Neural cell (in vitro differentiated cells): Measurements from ENCODE around the gene CACNA1C.

Experiments
- EP300 ChIP-seq: fragments of 450-650 bp; conservative IDR thresholded peaks from 2 replicates; pipeline ENCODE4 v1.6.1; 2014; ENCODE audit warnings: antibody characterized with exemption, mild to moderate bottlenecking, moderate library complexity; ENCODE audit not compliant: poor library complexity, severe bottlenecking
- EZH2 ChIP-seq: fragments of 200-600, 300-800 bp; shearing (Covaris generic), sonication (generic); IDR thresholded peaks from 2 replicates; pipeline ENCODE4 v1.6.1; 2014; ENCODE audit warnings: antibody characterized with exemption, low read length, borderline replicate concordance, mild to moderate bottlenecking; ENCODE audit not compliant: insufficient read depth, poor library complexity, severe bottlenecking
- MXI1 ChIP-seq: fragments of 450-650 bp; conservative IDR thresholded peaks from 2 replicates; pipeline ENCODE4 v1.6.1; 2014; ENCODE audit warnings: antibody characterized with exemption, mild to moderate bottlenecking; ENCODE audit not compliant: poor library complexity, severe bottlenecking
- POLR2AphosphoS5 ChIP-seq: IDR thresholded peaks from 2 replicates; pipeline ENCODE4 v1.6.1; 2012
- RAD21 ChIP-seq: fragments of 450-650 bp; conservative IDR thresholded peaks from 2 replicates; pipeline ENCODE4 v1.6.1; 2014; ENCODE audit warnings: antibody characterized with exemption, mild to moderate bottlenecking, moderate library complexity
- SMC3 ChIP-seq: fragments of 450-650 bp; conservative IDR thresholded peaks from 2 replicates; pipeline ENCODE4 v1.6.1; 2014; ENCODE audit warnings: antibody characterized with exemption, mild to moderate bottlenecking, moderate library complexity; ENCODE audit not compliant: poor library complexity
- TF ChIP-seq, protein P1 (sequence below): fragments of 450-650 bp; IDR thresholded peaks from 2 replicates; pipeline ENCODE4 v1.5.1; 2014; ENCODE audit warnings: antibody characterized with exemption, mild to moderate bottlenecking, moderate library complexity; ENCODE audit not compliant: poor library complexity, severe bottlenecking
- TF ChIP-seq, protein P2 (sequence below): IDR thresholded peaks from 2 replicates; pipeline ENCODE4 v1.6.1; 2012; ENCODE audit warnings: borderline replicate concordance

DNA sequence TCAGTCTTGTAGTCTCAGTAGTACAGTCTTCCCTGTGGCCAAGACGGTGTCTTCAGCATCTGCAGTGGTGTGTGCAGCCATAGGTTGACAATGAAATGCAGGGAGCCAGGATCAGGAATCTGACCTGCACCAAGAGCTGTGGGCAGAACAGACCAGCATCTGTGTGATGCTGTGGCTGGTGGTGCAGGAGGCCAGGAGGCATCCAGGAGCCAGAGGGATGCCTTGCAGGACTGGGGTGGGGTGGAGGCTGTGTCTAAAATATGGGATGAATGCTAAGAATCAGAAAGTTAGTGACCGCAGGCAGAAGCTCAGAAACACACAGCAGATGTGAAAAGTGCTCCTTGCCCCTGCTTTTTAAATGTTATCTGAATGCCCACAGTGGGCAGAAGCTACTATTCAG lies 209.7 kb downstream of the CACNA1C start:
- no peak for TF ChIP-seq EP300
- TF ChIP-seq, protein P1, sequence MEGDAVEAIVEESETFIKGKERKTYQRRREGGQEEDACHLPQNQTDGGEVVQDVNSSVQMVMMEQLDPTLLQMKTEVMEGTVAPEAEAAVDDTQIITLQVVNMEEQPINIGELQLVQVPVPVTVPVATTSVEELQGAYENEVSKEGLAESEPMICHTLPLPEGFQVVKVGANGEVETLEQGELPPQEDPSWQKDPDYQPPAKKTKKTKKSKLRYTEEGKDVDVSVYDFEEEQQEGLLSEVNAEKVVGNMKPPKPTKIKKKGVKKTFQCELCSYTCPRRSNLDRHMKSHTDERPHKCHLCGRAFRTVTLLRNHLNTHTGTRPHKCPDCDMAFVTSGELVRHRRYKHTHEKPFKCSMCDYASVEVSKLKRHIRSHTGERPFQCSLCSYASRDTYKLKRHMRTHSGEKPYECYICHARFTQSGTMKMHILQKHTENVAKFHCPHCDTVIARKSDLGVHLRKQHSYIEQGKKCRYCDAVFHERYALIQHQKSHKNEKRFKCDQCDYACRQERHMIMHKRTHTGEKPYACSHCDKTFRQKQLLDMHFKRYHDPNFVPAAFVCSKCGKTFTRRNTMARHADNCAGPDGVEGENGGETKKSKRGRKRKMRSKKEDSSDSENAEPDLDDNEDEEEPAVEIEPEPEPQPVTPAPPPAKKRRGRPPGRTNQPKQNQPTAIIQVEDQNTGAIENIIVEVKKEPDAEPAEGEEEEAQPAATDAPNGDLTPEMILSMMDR = no peak
- TF ChIP-seq POLR2AphosphoS5 = no peak
- no peak for TF ChIP-seq MXI1
- TF ChIP-seq RAD21 = no peak
- TF ChIP-seq, protein P2, sequence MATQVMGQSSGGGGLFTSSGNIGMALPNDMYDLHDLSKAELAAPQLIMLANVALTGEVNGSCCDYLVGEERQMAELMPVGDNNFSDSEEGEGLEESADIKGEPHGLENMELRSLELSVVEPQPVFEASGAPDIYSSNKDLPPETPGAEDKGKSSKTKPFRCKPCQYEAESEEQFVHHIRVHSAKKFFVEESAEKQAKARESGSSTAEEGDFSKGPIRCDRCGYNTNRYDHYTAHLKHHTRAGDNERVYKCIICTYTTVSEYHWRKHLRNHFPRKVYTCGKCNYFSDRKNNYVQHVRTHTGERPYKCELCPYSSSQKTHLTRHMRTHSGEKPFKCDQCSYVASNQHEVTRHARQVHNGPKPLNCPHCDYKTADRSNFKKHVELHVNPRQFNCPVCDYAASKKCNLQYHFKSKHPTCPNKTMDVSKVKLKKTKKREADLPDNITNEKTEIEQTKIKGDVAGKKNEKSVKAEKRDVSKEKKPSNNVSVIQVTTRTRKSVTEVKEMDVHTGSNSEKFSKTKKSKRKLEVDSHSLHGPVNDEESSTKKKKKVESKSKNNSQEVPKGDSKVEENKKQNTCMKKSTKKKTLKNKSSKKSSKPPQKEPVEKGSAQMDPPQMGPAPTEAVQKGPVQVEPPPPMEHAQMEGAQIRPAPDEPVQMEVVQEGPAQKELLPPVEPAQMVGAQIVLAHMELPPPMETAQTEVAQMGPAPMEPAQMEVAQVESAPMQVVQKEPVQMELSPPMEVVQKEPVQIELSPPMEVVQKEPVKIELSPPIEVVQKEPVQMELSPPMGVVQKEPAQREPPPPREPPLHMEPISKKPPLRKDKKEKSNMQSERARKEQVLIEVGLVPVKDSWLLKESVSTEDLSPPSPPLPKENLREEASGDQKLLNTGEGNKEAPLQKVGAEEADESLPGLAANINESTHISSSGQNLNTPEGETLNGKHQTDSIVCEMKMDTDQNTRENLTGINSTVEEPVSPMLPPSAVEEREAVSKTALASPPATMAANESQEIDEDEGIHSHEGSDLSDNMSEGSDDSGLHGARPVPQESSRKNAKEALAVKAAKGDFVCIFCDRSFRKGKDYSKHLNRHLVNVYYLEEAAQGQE = no peak
- TF ChIP-seq SMC3 = no peak
- TF ChIP-seq EZH2 = no peak
